GM12892 (cell line): ENCODE data around the gene NRXN3.

Experiments
- DNase-seq: peaks from one replicate; pipeline ENCODE4 v3.0.0; 2011; ENCODE audit not compliant: insufficient read length
- FAIRE-seq: peaks from 2 replicates; lab custom pipeline; 2011; peaks lifted over from hg19 to GRCh38; lab: Jason Lieb, UNC
- POLR2A ChIP-seq: IDR thresholded peaks from 2 replicates; pipeline ENCODE4 v1.6.1; 2011; ENCODE audit warnings: low read depth, low read length, control low read depth
- POLR2AphosphoS5 ChIP-seq: IDR thresholded peaks from 2 replicates; pipeline ENCODE4 v1.6.1; 2011; ENCODE audit warnings: low read depth, low read length, control low read depth
- TAF1 ChIP-seq: IDR thresholded peaks from 2 replicates; pipeline ENCODE4 v1.6.1; 2011; ENCODE audit warnings: low read depth, mild to moderate bottlenecking, control low read depth, low read length, borderline replicate concordance

NRXN3 gene

DNA sequence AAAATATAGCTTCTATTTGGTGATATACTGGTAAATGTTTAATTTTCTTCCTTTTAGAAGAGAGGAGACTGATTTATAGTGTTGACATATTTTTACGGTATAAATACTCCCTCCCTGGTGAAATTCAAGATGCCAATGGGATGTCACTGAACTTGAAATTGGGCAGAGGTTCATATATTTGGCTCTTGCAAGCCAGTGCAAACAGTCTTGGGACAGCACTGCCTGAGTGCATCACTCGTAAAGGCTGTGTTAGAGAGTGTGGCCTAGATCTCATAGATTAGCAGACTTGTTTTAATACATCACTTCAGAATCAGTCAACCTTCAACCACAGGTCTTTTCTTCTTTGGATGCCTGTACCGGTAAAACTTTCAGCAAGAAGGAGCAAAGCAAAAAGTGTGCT, 681.0 kb downstream of the NRXN3 start:
- no peak for DNase-seq
- TF ChIP-seq TAF1 (no peak), POLR2AphosphoS5 (no peak), POLR2A (no peak)
- FAIRE-seq: no peak

DNA sequence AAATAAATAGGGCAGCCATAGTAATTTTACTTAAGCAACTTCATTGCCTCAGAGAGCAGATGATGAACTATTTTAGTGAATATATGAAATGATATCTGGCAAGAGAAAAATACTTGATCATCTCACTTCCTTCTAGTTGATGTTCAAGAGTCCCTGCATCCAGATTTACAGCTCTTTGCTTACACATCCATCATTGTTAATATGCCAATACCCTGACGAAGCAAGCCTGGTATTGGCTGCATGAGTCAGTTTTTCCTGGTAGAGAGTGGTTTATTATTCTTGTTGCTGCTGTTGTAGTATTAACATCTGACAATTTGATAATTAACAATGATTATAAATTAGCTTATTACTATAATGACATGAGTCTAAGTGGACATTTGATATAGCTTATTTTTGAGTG, 681.9 kb downstream of the NRXN3 start:
- FAIRE-seq (no peak), DNase-seq (no peak)

DNA sequence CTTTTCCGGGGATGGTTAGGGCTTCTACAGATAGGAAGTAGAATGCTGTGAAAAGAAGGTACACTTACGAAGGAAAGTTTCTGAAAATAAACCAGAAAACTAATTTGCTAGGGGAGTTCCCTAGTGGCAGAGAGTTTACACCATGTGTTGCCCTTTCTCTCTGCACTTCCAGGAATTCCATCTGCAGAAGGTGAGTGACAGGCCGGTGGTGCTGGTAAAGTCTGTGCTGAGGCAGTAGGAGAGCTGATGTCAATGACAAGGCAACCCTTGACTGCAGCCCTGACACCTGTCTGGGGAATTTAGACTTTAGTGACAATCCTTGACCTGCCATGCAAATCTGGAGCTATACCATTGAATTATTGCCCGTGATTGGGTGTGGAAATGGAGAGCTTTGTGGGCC, 687.8 kb downstream of the NRXN3 start:
- FAIRE-seq: no peak
- no peak for DNase-seq

More for the DNA sequence above, 681.9 kb downstream of the NRXN3 start:
- TF ChIP-seq POLR2AphosphoS5 (no peak), TAF1 (no peak), POLR2A (no peak)

DNA sequence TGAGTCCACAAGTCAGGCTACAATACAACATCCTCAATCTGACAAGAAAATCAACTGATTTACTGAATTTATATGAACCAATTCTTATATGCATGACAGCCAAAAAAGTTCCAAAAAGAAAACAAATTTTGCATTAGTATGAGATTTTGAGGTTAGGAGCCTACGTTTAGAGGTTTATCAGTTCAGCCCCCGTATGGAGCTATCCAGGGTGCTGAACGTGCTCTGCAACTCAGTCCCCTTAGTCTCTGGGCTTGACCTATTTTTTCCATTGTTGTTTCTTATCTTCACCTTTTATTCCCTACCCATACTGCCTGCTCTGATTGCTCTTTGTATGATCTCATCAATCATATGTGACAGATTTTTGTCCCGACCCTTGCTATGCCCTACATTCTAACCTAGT, 693.0 kb downstream of the NRXN3 start:
- TF ChIP-seq TAF1: no peak
- TF ChIP-seq POLR2A: no peak
- FAIRE-seq (no peak), DNase-seq (no peak)

More for the DNA sequence above, 687.8 kb downstream of the NRXN3 start:
- TF ChIP-seq TAF1 (no peak), POLR2A (no peak), POLR2AphosphoS5 (no peak)

DNA sequence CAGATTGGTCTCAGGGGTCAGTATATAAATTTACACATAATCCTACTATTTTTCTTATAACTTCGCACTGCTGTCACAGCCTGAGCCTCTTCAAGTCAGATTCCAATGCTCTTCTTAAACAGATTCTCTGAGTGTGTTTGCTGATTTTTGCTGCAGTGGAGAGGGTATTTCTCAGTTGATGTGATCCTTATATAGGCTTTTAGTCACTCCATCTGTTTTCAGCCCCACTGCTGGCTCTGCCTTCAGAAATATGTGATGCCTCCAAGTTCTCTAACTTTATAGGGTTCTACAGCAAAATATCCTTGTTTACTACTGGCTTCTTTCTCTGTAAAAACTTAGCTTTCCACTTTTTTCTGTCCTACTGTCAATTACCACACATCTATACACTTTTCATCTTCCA, 702.7 kb downstream of the NRXN3 start:
- TF ChIP-seq POLR2A: no peak
- no peak for FAIRE-seq
- DNase-seq: no peak

DNA sequence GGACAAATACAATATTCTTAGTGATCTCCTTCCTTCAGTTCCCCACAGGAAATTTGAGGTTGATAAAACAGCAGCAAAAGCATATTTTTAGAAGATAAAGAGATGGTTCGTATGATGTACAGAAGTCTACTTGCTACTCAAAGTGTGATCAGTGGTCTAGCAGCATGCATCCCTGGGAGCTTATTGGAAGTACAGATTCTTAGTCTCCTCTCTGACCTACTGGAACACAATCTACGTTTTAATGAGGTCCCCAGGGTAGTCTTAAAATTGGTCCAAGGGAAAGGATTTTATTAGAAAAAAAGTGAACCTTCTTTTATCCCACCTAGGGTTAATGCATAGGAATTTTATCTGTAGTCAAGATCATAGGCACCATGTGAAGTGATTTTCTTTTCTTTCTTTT, 703.4 kb downstream of the NRXN3 start:
- FAIRE-seq (no peak), DNase-seq (no peak)
- no peak for TF ChIP-seq TAF1
- no peak for TF ChIP-seq POLR2A
- TF ChIP-seq POLR2AphosphoS5: no peak

DNA sequence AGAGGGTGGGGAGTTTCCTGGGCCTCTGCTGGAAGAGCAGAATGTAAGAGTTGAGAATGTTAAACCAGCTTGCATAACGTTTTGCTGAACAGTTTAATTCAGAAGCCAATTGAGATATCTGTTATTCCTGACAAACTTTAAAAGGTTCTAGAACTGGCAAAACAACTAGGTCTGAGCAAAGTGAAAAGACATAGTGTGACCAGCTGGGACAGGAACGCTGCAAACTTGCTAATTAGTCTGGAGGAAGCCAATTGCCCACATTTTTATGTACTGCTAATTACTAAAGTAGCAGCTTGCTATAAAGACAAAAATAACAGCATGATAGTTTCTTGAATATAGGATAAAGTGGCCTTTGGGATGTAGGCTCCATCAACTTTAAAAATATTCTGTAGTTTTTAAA, 704.9 kb downstream of the NRXN3 start:
- TF ChIP-seq POLR2AphosphoS5 (no peak), TAF1 (no peak), POLR2A (no peak)
- DNase-seq (no peak), FAIRE-seq (no peak)

DNA sequence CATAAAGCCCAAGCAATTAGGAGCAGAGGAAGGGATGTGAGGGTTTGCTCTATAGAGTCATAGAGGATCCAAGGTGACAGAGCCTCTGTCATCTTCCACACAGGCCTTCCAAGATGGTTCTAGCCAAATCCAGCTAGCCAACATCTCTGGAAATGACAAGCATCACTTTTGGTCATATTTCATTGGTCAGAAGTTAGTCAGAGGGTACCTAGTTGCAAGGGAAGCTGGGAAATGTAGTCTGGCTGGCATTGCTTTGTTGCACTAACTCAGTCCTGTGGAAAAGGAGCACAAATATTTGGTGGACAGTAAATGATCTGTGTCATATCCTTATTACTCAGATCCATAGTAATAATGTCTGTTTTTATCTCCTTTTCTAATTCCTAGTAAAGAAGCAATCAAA, 715.7 kb downstream of the NRXN3 start:
- TF ChIP-seq POLR2AphosphoS5: no peak
- TF ChIP-seq POLR2A: no peak
- no peak for TF ChIP-seq TAF1
- DNase-seq: no peak
- no peak for FAIRE-seq

DNA sequence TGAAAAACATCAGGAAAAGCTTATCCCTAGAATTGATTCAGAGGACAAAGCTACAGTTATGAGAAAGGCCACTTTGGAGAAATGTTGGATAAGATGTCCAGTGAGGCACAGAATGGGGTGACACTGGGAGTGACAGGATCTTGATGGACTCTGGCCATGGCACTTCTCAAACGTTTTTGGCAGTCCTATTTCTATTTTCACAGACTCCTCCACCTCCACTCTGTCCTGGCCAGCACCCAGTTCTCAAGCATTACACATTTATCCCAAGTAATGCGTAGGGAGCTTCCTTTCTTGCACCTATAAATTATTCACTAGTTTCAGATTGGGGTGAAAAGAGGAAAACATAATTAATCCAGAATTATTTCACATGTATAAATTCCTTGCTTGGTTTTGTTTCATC, 727.3 kb downstream of the NRXN3 start:
- TF ChIP-seq POLR2A: no peak
- TF ChIP-seq TAF1: no peak
- TF ChIP-seq POLR2AphosphoS5: no peak
- DNase-seq (no peak), FAIRE-seq (no peak)

DNA sequence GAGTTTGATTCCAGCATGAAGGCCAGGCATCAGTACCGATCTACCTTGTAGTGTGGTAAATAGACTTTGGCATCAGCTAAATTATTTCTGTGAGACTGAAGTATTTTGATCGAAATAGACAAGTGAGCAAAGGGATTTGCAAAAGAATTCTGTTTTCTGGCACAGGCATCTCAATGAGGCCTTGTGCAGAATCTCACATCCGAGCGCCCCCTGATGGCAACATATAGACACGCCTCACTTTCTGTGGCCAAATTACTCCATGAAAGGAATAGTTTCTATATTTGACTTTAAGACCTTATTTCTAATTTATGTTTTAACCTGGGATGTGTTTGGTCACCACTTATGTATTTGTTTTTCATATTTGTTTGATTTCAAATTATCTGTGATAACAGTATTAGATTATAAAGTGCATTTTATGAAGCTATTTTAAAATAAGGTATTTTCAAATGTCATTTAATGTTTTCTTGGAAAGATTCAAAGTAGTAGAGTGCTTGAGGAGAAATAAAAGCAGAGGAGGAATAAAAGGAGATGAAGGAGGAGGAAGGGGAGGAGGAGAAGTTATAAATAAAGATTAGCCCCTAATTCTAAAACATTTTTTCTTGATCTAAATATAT, 731.9 kb downstream of the NRXN3 start:
- FAIRE-seq (no peak), DNase-seq (no peak)

DNA sequence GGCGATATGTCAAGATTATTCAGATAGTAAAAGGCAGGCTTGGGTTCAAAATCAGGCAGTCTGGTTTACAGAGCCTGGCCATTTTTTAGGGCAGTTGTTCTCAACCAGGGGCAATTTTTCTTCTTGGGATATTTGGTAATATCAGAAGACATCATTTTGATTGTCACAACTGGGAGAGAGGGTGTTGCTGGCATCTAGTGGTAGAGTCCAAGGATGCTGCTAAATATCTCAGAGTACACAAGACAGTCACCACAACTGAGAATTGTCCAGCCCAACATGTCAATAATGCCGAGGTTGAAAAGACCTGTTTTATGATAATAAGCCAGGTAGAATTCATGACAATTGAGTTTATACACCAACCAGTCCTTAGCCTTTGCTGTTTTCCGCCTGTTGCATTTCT, 733.9 kb downstream of the NRXN3 start:
- no peak for DNase-seq
- TF ChIP-seq TAF1 (no peak), POLR2A (no peak), POLR2AphosphoS5 (no peak)
- FAIRE-seq: no peak

More for the DNA sequence above, 731.9 kb downstream of the NRXN3 start:
- no peak for TF ChIP-seq POLR2A
- no peak for TF ChIP-seq TAF1
- no peak for TF ChIP-seq POLR2AphosphoS5

DNA sequence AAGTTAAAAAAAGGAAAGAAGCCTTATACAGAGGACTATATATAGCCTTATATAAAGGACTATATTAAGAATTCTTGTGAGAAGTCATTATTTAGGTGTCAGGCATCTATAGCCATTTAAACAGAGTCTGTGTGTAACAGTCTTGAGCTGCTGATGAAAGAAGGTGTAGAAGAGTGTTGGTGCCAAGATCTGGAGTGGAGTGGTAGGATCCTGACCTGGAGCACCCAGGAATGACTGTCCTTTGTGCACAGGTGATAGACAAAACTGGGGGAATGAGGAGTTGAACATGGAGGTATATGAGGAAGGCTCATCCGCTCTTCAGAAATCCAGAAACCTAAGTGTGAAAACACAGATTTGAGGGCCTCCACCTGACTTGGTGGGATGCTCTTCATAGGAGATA, 747.3 kb downstream of the NRXN3 start:
- DNase-seq (no peak), FAIRE-seq (no peak)
- TF ChIP-seq POLR2AphosphoS5 (no peak), TAF1 (no peak), POLR2A (no peak)
